Body of pancreas (tissue), 4 donors: ENCODE measurements around the gene URM1. TPM values are rescaled to one million over a fixed set of nuclear protein-coding genes. Genes with fewer than 3 reads are reported as not detected.
A peak's percentile ranks its signal among the peaks of the same experiment; 100 is the strongest.
"Not testable (repeated sequence)": the region's sequence is repeated elsewhere in the genome, so short reads cannot be mapped to it uniquely, and the experiment has no call there.

Experiments used
- ATAC-seq: fragments of 150-250 bp; one replicate; pipeline ENCODE4 v1.9.1; 2016
- DNase-seq, 4 donors: peaks; one replicate each; pipeline ENCODE4 v3.0.0-alpha.2; 2019
- H3K27ac ChIP-seq, 4 donors: fragments of 200-600 bp; sonication (generic); 1 replicate in 3 of 4; 2 replicates in 1 of 4; pipeline versions ENCODE4 v1.5.1 to v1.6.1; 2016 to 2019; ENCODE audit warnings: mild to moderate bottlenecking in 1 of 4, mixed read lengths in 1 of 4, moderate library complexity in 1 of 4
- H3K27me3 ChIP-seq, 2 donors: fragments of 200-600 bp; sonication (generic); one replicate each; pipeline ENCODE4 v1.6.0; 2016; ENCODE audit warnings: mild to moderate bottlenecking in 1 of 2
- H3K36me3 ChIP-seq, 2 donors: fragments of 200-600 bp; sonication (generic); replicated peaks in 1 of 2; 2 replicates each; pipeline ENCODE4 v1.5.1; 2016; ENCODE audit warnings: low read depth in 2 of 2; ENCODE audit not compliant: insufficient read depth in 1 of 2
- H3K4me1 ChIP-seq: fragments of 200-600 bp; sonication (generic); one replicate; pipeline ENCODE4 v1.6.0; 2016
- H3K4me3 ChIP-seq, 2 donors: fragments of 200-600 bp; sonication (generic); 1 replicate in 1 of 2; 2 replicates in 1 of 2; pipeline ENCODE4 v1.5.1; 2016 to 2019
- H3K9me3 ChIP-seq, 3 donors: fragments of 200-600 bp; sonication (generic); 1 replicate in 2 of 3; 2 replicates in 1 of 3; pipeline ENCODE4 v1.5.1; 2016
- CTCF ChIP-seq, 7 experiments: fragments of 450-650 bp in 4 of 7; fragments of 200-600 bp in 3 of 7; sonication (generic) in 3 of 7; IDR thresholded peaks; one replicate each; pipeline ENCODE4 v1.5.1; 2016 to 2019; ENCODE audit warnings: antibody characterized with exemption in 7 of 7
- POLR2A ChIP-seq, 3 donors: fragments of 450-650 bp; IDR thresholded peaks; one replicate each; pipeline ENCODE4 v1.6.1; 2016; ENCODE audit warnings: antibody characterized with exemption in 3 of 3, mild to moderate bottlenecking in 2 of 3
- WGBS, 2 donors: methylation state at CpG; one replicate each; pipeline ENCODE4 v1.1.5; 2017; 5-methylcytosine and 5-hydroxymethylcytosine counted together
- intact Hi-C: fragments of 100-400 bp; cut with DNase I; formaldehyde crosslinking; loops from one replicate; pipeline ENCODE4 v1.15.1; 2023
- total RNA-seq, 2 donors: library from RNA; depleted of rRNA; stranded (reverse); fragments of >200 nt; gene quantifications; one replicate each; pipeline ENCODE4 v1.1.0, GENCODE V29; 2016

URM1 gene
- total RNA-seq, 2 donors from 2014 or later, result 15.6 to 23.4 TPM

- peak; percentile 55 to 78 (median 62) for DNase-seq
- H3K36me3 ChIP-seq, result no peaks in the 10 kb centered on the region
- no peaks in the 10 kb centered on the region for H3K9me3 ChIP-seq
- H3K4me3 ChIP-seq, result peak within 1 kb of the TSS; percentile 81 to 99
- WGBS, 2 donors, result 1 to 5% methylated on average over 4 to 28 of the region's 59 CpGs
- H3K4me1 ChIP-seq, result peaks cover 21% of the 10 kb centered on the region
- intact Hi-C loops, result no loop called here
- ATAC-seq, result peak; percentile 81
- TF ChIP-seq CTCF (IDR thresholded peaks at IDR 0.05) (peak in 1 of 7 experiments; percentile 14), POLR2A (IDR thresholded peaks at IDR 0.05) (peak; percentile 27 to 32 (median 28))
- H3K27ac ChIP-seq, result peak within 1 kb of the TSS; percentile 1 to 67 (median 46)
- H3K27me3 ChIP-seq, result no peaks in the 10 kb centered on the region
These were observed 49.7 kb downstream of the URM1 start, which contains the start of gene CERCAM for GRCh38 chr9:128420651-128421481. CERCAM (plus strand) TSS chr9:128420857; CDS start chr9:128420878, 21 bp downstream.

GRCh38 chr9:128421482-128421996, 50.4 kb downstream of the URM1 start:
- ATAC-seq, result no peak
- peak in 1 of 4 donors; percentile 14 for DNase-seq
- no peaks in the 10 kb centered on the region for H3K36me3 ChIP-seq
- peaks cover 21% of the 10 kb centered on the region for H3K4me1 ChIP-seq
- H3K4me3 ChIP-seq, result peak overlapping the region; percentile 58 to 99
- no peaks in the 10 kb centered on the region for H3K27me3 ChIP-seq
- 15 to 100% methylated on average over 1 to 10 of the region's 11 CpGs for WGBS, 2 donors
- intact Hi-C loops, result no loop called here
- H3K27ac ChIP-seq, result peak overlapping the region in 3 of 4 donors; percentile 1 to 67 (median 28)
- H3K9me3 ChIP-seq, result no peaks in the 10 kb centered on the region
- TF ChIP-seq POLR2A (IDR thresholded peaks at IDR 0.05) (no peak), CTCF (IDR thresholded peaks at IDR 0.05) (no peak)

- ATAC-seq, intact Hi-C loops, H3K36me3 ChIP-seq, H3K4me3 ChIP-seq, H3K27me3 ChIP-seq, H3K9me3 ChIP-seq, DNase-seq, H3K27ac ChIP-seq: not testable (repeated sequence)
- peaks cover 21% of the 10 kb centered on the region for H3K4me1 ChIP-seq
- WGBS, 2 donors, result 84 to 86% methylated on average over 12 to 13 of the region's 13 CpGs
These were observed 51.0 kb downstream of the URM1 start for GRCh38 chr9:128422022-128422782.

- Histone ChIP-seq H3K27me3 (no peaks in the 10 kb centered on the region), H3K9me3 (no peaks in the 10 kb centered on the region), H3K36me3 (no peaks in the 10 kb centered on the region), H3K4me1 (peaks cover 21% of the 10 kb centered on the region), H3K4me3 (no peak overlapping the region), H3K27ac (no peak overlapping the region)
- 89 to 92% methylated on average over 4 to 5 of the region's 5 CpGs for WGBS, 2 donors
- DNase-seq, result no peak
- TF ChIP-seq POLR2A (IDR thresholded peaks at IDR 0.05), result no peak
- TF ChIP-seq CTCF (IDR thresholded peaks at IDR 0.05), result no peak
- intact Hi-C loops, result no loop called here
- no peak for ATAC-seq
These were observed 51.6 kb downstream of the URM1 start for GRCh38 chr9:128422783-128423150.

- H3K36me3 ChIP-seq, H3K27me3 ChIP-seq, H3K9me3 ChIP-seq, H3K27ac ChIP-seq, H3K4me3 ChIP-seq, DNase-seq, ATAC-seq, intact Hi-C loops: not testable (repeated sequence)
- WGBS, 2 donors, result 81 to 92% methylated on average over 6 of the region's 6 CpGs
- peaks cover 21% of the 10 kb centered on the region for H3K4me1 ChIP-seq
These were observed 52.2 kb downstream of the URM1 start for GRCh38 chr9:128423356-128423755.
